NCI-H226 (cell line): Measurements from ENCODE around the gene ADCYAP1R1.

Experiments used
- DNase-seq: peaks from one replicate; pipeline ENCODE4 v3.0.0-alpha.2; 2015

Gene ADCYAP1R1

DNA sequence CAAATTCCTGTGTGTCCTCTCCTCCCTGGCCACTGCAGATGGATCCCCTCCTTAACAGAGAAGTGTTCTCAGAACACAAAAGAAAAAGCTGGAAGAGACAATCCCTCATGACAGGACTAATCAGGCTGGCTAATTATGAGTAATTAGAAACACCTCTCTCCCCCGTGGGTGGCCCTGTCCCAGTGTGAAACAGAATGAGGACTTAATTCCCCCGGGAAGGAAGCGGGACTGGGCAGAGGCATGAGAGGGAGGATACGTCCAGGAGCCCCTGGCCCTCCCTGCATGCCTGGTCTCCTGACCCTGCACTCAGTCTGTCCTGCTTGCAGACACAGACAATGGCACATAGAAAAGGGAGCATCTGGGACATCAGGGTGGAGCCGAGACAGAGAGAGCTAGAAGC lies 7.6 kb upstream of the ADCYAP1R1 start:
- DNase-seq = no peak

DNA sequence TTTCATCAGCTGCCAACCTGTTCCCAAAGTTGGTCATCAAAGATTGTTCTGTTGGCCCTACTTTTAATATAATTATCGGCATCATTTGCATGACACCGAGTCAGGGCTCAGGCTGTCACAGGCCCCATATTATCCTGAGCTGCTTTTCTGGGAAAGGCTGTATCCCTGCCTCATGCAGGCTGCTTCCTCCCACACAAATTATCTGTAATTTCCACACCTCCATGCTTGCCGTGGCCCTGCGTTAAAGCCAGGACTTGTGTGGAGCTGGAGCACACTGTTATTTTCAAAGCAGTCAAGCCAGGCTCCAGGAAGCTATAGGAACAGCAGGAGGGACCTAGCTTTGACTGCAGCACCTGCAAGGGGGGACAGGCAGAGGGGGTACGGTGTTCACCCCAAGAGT lies 5.4 kb upstream of the ADCYAP1R1 start:
- no peak for DNase-seq

DNA sequence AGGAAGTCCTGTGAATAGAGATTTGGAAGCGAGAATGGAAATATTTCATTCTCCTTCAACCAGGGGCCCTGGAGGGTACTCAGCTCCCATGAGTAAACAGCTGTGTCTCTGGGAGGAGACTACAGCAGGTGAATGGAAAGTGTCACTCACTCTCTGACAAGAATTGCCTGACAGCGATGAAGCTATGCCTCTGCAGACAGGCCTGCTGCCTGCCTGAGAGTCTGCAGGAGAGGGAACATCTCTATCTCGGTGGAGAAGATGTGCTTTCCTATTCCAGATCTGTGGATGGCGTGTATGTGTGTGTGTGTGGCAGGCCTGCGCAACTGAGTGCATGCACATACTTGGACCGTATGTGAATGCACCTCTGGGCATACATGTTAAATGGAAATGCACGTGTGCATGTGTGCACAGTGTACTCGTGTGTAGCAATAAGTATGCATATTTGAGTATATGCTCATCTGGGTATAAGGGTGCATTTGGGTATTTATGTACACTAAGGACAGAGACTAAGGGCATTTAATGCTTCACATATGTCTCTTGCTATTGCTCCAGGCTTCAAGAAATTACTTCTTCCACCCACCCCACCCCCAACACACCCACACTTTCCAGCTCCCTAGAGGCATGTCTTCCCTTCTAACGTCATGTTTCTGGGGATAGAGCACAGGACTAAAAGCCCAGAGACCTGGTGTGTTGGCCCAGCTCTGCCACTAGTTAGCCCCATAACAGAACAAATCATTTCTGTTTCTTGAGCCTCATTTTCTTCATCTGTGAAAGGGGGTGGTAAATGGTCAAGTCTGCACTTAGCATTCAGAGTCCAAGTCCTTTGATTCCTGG lies 4.6 kb upstream of the ADCYAP1R1 start:
- DNase-seq = no peak

DNA sequence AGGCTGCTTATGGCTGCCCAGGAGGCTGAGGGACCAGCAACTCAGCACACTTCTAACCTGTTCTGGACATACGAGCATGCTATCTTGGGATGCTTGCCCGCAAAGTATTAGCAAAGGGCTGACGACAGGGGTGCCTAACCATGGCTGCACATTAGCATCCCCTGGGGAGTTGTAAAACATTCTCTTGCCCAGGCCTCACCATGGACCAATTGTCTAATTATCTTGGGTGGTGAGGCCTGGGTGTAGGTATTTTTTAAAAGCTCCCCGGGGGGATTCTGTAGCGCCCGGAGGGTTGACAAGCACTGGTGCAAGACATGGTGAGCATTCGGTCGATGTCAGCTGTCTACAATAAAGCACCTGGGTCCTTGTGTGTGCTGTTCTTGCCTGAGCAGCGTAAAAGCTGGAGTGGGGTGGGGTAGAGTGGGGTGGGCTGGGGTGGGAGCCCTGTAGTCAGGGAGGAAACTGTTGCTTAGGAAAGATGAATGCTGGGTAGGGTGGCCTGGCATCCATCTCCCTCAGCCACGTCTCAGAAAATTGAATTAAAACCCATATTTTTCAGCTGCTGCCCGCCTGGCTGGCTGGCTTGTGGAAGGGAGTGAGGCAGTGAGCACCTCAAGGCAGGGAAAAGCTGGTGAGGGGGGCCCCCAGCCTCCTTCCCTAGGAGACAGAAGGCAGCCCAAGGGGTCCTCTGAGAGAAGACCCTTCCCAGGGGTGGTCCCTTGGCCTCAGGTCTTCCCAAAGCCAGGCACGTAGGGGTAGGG lies 2.9 kb upstream of the ADCYAP1R1 start:
- no peak for DNase-seq

DNA sequence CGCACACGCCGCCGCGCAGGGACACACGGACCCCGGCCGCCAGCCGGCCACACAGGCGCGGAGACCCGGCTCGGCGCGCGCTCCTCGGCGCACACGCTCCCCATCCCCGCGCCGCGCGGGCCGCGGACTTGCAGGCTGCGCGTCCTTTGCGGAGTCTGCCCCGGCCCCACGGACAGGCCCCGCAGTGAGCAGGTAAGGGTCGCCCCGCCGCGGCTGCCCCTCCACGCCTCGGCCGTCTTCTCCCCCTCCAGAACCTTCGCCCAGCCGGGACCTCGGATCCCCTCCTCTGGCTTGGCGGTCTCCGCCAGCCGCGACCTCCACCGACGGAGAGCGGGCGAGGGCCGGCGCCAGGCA lies 356 bp downstream of the ADCYAP1R1 start:
- DNase-seq = no peak

DNA sequence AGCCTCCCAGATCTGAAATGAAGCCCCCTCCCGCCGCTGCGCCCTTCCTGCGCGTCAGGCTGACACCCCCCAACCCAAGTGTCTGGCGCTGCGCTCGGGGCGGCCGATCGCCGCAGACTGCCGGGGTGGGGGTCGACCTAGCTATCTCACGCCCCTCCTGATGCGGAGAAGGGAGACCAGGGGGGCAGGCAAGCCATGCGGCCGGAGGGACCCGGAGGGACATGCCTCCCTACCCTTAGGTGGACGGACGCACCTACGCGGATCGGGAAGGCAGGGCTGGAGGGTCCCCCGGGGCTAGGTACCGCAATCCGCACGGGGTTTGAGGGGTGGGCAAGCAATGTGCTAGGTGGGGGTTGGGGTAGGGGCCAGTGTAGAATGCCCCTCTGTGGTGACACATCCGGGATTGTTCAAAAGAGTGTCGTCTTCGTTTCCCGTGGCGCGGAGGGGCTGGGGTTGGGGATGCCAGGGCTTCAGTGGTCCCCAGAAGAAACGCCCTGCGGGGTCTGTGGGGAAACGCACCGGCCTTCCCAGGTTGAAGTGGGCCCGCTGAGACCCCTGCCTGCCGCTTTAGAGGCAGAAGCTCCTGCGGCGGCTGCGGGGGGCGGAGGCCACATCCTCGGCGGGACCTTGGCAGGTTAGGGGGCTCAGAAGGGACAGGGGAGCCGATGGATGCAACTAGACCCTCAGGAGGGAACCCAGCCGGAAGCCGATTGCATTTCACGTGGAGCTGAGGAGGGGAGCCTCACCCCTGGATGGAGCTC lies 913 bp downstream of the ADCYAP1R1 start:
- DNase-seq = no peak

DNA sequence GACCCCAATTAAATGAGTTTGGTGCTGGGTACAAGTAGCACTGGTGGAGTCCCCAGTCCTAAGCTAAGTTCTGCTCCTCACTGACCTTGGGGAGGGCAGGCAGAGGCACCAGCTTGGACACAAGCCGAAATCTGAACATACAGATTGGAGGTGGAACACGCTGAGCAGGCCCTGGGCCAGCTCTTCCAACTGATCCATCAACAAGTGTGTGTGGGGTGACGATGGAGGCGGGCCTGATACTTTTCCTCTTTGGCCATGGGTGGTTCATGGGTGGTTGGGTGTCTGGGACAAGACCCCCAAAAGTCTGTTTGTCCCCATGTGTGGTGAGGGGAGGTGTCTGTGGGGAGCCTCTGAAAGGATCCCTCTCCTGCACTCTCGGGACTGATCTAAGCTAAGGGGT lies 1.9 kb downstream of the ADCYAP1R1 start:
- no peak for DNase-seq

DNA sequence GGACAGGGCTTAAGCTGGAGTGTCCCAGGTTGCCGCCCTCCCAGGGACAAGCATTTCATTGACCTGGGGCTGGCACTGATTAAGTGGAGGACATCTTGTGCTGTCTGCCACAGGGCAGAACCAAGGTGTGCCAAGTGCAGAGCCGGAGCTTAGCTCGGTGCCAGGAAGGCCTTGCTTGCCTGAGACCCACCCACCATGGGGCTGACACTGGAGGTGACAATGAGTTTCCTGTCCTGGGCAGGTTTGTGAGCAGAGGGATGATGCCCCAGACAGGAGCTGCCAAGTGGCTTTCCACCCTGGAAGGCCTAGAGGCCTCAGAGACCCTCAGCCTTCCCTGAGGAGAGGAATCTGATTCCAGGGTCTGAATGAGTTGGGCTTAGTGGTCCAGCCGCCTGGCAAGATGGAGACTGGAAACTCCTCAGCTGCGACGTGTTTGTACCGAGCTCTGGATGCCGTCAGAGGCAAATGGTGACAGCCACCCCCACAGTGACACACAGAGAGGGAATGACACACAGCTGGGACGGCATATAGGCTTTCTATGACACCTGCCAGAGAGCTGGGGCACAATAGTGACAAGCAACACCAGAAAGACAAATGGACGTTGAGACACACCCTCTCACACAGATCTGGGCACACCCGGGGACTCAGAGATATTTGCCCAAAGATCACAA lies 2.6 kb downstream of the ADCYAP1R1 start:
- DNase-seq = no peak

DNA sequence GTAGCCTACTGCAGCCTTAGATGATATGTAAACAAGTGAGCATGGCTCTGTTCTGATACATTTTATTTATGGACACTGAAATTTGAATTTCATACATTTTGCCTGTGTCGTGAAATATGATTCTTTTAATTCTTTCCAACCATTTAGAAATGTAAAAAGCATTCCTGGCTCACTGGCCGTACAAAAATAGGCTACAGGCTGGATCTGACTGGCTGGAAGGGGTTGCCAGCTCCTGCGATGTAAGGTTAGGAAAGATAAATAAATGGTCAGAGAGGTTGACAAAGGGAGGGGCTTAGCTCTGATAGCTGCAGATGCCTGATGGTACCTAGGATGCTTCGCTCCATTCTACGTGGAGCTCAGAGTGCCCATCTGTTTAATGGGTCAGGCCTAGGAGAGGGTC lies 3.4 kb downstream of the ADCYAP1R1 start:
- no peak for DNase-seq

DNA sequence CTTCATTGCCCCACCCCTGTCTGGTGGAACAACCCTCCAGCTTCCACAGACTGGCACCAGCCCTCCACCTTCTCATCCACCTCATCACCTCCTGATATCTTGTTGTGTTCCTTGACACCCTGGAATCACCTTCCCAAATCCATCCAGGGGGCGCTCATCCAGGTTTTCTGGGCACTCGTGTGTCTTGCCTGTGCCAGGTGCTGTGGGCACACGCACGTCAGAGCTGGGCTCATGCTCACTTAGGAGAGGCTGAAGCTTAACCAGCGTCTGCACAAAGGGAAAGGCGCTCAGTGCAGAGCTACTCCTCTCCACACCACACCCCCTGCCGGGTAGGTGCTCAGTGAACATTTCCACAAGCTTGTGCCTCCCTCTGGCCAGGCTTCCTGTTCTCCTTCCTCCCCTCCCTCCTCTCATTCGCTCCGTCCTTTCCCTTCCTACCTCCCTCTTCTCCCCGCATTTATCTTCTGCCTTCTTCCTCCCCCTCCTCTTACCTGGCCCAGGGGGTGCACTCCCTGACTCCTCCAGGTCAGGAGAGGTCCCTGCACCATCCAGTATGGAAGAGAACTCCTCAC lies 4.8 kb downstream of the ADCYAP1R1 start:
- no peak for DNase-seq

DNA sequence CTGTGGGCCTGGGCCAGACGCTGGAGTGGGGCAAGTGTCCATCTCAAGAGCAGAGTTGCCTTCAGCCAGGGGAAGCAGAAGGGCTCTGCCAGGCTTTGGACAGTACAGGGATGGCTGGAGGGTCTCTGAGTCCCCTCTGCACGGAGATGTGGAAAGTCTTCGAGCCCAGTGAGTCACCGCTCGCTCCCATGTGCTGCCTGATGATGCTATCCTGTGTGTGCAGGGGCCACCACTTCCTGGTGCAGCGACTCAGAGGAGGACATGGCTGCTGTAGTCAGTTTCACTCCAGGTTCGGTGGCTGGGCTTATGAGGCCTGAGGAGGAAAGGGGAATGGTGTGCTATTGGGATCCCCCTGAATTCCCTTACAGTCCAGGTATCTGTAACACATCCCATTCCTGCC lies 6.0 kb downstream of the ADCYAP1R1 start:
- no peak for DNase-seq

DNA sequence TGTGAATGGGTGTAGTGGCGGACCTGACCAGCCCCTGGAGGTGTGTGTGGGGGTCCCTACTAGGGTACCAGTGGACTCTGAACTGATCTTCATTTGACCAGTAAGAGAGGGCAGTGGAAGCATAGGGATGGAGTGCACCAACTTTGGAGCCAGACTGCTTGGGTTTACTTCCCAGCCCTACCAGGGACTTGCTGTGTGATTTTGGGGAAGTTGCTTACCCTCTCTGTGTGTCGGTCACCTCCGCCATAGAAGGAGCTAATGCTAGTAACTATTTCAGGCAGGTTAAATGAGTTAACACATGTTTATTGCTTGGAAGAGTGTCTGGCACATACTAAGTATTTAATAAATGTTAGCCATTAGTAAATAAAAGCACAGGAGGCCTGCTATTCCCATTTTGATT lies 6.6 kb downstream of the ADCYAP1R1 start:
- DNase-seq = no peak

DNA sequence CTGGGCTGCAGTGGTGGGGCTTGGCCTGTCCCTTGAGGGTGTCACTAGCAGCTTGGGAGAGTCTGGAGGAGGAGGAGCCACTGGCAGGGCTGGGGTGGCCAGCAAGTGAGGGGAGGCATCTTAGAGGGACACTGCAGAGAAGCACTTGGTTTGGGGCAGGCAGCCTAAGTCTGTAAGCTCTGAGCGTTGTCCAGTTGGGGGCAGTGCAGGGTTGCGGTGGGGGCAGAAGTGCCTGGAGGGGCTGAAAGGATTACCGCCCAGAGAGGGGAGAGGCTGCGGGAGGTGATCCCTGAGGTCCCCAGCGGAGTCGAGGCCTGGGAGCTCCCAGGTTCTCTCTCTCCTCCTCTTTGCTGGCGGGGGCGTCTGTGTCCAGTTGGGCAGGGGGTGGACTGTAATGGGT lies 7.4 kb downstream of the ADCYAP1R1 start:
- DNase-seq = no peak

DNA sequence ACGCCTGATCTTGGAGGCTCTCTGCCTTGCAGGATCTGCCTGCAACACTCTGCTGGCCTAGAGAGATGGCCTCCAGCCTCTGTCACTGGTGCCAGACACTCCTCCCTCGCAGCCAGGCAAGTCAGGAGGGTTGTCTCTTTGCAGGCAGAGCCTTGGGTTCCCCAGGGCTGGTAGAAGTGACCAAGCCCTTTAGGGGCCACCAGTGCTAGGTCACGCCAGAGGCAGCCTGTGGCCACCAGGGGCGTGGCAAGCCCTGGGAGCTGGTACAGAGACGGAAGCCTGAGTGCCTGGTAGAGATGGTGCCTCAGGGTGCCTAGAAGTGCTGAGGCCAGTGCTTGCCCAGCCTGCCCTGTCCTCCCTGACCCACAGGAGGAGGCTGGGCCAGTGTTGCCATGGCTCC lies 9.1 kb downstream of the ADCYAP1R1 start:
- DNase-seq = no peak

DNA sequence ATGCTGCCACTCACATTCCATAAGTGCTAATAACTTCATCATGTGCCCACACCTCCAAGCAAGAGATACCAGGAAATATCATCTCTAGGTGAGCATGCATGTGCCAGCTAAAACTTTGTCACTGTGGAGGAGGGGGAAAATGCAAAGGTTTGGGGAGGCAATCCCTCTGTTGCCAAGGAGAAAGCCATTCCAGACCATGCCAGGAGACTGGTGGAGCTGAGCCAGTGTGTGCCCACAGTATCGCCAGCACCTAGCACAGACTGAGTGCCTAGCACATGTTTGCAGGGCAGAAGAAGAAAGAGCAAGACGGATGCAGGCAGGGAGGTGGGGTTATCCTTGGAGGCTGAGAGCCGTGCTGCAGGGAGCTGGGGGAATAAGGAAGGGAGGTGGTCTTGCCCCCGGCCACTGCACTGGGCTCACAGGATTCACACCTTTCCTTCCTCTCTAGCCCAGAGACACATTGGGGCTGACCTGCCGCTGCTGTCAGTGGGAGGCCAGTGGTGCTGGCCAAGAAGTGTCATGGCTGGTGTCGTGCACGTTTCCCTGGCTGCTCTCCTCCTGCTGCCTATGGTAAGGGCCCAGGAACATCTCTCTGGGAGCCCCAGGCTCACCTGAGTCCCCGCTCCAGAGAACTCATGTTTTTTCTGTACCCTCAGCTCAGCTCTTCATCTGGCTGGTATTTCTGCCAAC lies 10.8 kb downstream of the ADCYAP1R1 start:
- DNase-seq = no peak

DNA sequence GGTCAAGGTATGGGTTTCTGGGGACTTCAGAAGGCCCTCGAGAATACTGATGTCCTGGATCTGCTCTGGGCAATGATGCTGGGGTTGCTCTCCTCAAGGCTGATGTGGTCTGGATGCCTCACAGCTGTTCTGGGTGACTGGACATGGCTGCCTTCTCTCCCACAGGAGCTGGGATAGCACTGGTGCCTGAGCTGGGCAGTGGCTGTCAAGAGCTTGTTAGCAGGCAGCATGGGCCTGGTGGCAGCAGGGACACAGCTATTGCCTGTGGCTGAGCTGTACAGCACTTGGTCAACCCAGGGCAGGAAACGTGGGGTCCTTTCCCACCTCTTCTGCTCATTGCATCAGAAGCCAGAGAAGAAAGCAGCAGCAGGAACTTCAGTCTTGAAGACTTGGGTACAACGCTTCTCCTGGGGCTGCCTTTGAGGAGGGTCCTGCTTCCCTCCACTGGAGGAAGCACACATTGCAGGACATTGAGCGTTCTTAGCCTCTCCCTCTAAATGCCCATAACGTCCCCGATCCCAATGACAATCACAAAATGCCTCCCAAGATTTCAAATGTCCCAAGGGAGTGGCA lies 13.0 kb downstream of the ADCYAP1R1 start:
- no peak for DNase-seq

DNA sequence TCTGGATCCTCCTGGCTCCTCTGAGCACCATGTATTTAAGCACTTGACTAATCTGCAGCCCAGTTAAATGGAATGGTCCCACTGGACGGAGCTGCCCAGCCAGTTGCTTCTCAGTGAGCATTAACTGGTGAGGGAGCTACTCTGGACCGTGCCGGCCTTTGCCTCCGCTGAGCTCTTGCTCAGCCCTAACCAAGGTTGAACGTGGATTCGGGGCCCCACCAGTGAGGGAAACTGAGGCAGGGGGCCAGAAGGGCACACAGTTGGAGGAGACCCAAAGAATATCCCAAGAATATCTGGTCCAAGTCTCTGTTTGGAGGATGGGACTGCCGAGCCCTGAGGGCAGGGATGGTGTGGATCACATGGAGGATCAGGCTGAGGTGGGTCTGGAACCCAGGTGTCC lies 13.7 kb downstream of the ADCYAP1R1 start:
- DNase-seq = no peak

DNA sequence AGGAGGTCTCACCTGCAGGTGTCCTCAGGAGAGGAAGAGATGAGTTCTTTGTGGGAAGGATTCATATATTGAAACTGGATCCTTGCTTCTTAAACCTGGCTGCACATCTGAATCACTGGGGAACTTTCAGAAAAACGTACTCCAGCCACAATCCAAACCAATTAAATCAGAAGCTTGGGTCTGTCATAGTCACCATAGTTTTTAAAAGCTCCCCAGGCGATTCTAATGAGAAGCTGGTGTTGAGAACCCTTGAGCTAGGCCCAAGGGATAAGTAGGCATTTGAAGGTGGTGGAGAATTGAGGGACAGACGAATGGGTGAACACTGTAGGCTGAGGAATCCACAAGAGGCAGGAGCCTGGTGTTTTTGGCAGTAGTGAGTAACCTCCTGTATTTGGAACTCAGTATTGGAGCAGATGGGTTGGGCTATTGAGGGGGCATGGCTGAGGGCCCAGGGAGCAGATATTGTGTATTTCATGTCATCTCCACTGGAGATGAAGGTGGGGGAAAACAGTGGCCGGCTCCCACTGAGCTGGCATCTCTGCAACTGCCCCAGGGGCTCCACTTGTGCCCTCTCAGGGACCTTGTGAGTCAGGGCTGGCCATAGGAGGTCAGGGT lies 14.5 kb downstream of the ADCYAP1R1 start:
- DNase-seq = no peak

DNA sequence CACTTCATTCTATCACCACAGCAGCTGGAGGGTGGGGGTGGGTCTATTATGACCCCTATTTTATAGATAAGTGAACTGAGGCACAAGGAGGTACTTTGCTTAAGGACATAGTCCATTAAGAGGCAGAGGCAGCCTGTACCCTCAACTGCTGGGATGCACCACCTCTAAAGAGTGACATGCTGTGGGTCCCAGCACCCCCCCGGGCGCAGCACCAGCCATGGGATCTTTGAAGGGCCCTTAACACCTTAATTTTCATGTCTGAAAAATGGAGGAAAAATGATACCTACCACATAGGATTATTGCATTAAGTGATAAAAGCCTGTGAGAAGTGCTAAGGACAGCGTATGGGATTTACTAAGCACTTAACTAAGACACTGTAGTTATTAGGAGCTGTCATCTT lies 15.4 kb downstream of the ADCYAP1R1 start:
- DNase-seq = no peak

DNA sequence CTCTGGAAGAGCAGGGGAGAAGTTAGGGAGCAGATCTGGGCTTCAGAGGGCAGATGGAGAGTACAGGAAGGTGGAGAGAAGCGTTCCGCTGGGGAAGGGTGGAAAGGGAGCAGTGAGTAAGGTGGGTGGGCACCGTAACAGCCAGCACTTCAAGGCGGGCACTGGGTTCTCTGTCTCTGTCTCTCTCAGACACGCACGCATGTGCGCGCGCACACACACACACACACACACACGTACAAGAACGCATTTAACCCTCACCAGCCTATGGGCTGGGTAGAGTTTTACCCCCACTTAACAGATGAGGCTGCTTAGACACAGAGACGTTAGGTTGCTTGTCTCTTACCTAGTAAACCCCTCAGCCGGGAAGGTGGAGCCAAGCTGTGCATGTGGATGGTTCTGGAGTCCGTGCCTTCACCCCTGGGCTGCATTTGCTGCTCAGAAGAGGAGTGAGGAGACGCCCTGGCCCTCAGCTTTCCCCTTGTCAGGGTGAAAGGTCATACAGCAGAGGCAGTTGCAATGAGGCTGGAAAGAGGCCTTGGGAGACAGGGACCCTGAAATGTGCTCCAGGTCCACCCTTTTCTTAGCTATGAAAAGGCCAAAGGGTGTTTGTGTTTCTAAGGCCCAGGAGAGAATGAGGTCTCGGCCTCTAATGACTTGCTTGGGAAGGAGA lies 16.0 kb downstream of the ADCYAP1R1 start:
- DNase-seq = no peak
